AG04449 (cell line): ENCODE data around the gene NSG1.

Source experiments
- CTCF ChIA-PET: fragments of 350-600 bp; formaldehyde crosslinking; extraction: SDS; loops from one replicate; lab custom pipeline; 2021; ENCODE audit warnings: antibody characterized with exemption; lab: Yijun Ruan, JAX
- POLR2A ChIA-PET: fragments of 400-600, 350-600 bp; formaldehyde crosslinking; extraction: SDS; loops from one replicate; lab custom pipeline; 2020; ENCODE audit warnings: antibody characterized with exemption, inconsistent platforms; lab: Yijun Ruan, JAX
- DNase-seq: peaks from one replicate; pipeline ENCODE4 v3.0.0-alpha.2; 2010; ENCODE audit warnings: low read depth, low spot score
- H3K4me3 ChIP-seq: 2 replicates; pipeline ENCODE4 v1.5.1; 2011; ENCODE audit warnings: low read depth, mild to moderate bottlenecking, control low read depth, low read length
- CTCF ChIP-seq: IDR thresholded peaks from one replicate; pipeline ENCODE4 v1.5.1; 2011; ENCODE audit warnings: mild to moderate bottlenecking, moderate library complexity, low read length, control low read depth, inconsistent platforms; ENCODE audit not compliant: insufficient read depth; ENCODE audit errors: missing control alignments

Gene NSG1

GRCh38 chr4:4430492-4431195, 43.7 kb downstream of the NSG1 start:
- H3K4me3 ChIP-seq: no peak overlapping the region
- ChIA-PET CTCF (interaction anchor here (0.6 to 6.0 kb wide), 22 partner anchors 9 to 941 kb away, joined by 3 to 46 read pairs (median 5); partner anchors contain the start of genes LYAR, TMEM128 and ZBTB49), POLR2A (no interaction called here)
- peak; percentile 58 for DNase-seq
- TF ChIP-seq CTCF: peak; percentile 86

DNA sequence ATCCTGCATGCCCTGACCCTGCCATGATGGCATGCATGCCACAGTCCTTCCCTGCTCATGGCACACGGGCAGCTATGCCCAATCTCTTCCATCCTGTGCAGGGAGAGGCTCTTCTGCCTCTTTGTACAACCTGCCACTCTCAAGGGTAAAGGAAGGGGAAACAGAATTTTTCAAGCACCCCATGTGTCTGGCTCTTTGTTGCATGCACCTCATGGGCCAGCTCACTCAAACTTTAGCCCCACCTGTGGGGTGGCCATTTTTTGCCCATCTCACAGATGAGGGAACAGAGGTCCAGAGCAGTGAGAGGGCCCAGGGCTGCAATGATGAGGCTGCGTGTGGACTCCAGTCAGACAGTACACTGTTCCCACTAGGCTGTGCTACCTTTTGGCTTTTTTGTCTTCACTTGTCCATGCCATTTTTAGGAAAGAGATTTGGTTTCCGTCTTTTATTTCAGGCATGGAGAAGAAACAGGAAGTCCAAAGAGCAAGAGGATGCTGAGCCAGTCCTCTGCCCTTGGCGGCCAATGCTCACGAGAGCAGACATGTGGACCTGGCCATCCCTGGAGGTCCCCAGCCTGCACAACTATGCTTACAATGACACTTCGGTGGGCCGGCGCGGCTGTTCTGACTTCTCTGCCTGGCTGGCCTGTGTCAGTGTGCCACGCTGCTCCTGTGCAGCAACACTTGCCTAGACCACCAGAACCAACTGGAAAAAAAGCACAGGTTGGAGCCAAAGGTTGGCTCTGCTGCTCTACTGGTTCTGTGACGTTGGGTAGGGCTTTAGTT, 45.6 kb downstream of the NSG1 start:
- ChIA-PET CTCF (interaction anchor here (1.2 to 6.0 kb wide), 7 partner anchors 8 to 184 kb away, joined by 3 to 46 read pairs (median 12); partner anchors contain the start of gene TMEM128), POLR2A (no interaction called here)
- DNase-seq: no peak
- no peak for TF ChIP-seq CTCF
- H3K4me3 ChIP-seq: no peak overlapping the region

DNA sequence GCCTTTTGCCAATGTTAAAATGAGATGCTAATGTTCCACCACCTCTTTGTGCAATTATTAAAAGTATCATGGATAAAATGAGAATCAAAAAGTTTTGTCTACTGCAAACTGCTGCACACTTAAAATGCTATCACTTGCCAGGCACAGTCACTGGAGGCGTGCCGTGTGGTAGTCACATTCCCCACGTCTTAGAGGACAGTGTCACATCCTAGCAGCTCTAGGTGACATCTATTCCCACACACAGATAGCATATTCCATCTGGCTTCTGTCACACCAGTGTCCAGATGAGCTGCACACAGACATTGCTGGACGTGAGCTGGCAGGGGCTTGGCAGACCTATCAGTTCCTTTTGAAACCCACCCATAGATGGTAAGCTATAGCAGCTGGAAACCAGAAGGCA, 47.0 kb downstream of the NSG1 start:
- TF ChIP-seq CTCF: no peak
- POLR2A ChIA-PET: no interaction called here
- DNase-seq: no peak
- CTCF ChIA-PET: interaction anchor here (0.7 to 2.1 kb wide), 3 partner anchors 8 to 174 kb away, joined by 3 to 7 read pairs (median 6); no protein-coding TSS in a partner anchor
- no peak overlapping the region for H3K4me3 ChIP-seq

- H3K4me3 ChIP-seq: no peak overlapping the region
- no peak for DNase-seq
- TF ChIP-seq CTCF: no peak
- ChIA-PET CTCF (interaction anchor here (1.4 to 1.6 kb wide), 2 partner anchors 10 to 12 kb away, joined by 3 to 4 read pairs; no protein-coding TSS in a partner anchor), POLR2A (no interaction called here)
These were observed 49.4 kb downstream of the NSG1 start for GRCh38 chr4:4436244-4436823.

- no peak for TF ChIP-seq CTCF
- ChIA-PET POLR2A (no interaction called here), CTCF (no interaction called here)
- DNase-seq: no peak
- no peak overlapping the region for H3K4me3 ChIP-seq
These were observed 51.0 kb downstream of the NSG1 start for GRCh38 chr4:4437798-4438470.
